ENCODE measurements around the gene NFATC4.

- TF ChIP-seq POLR2AphosphoS5 (IDR thresholded peaks at IDR 0.05; ENCODE audit: borderline replicate concordance, low read depth, low read length) (peak; percentile 58; the same call in 1 of the 2 replicates), EZH2 (IDR thresholded peaks at IDR 0.05) (no peak)
These were observed 1.6 kb upstream of the NFATC4 start for GRCh38 chr14:24366413-24366720.

Data from SK-N-MC (cell line).